ENCODE results near the gene ACOT11.
"Not testable (repeated sequence)": the region's sequence is repeated elsewhere in the genome, so short reads cannot be mapped to it uniquely, and the experiment has no call there.

ACOT11 gene

GRCh38 chr1:54608566-54609230 lies 60.7 kb downstream of the ACOT11 start:
- DNase-seq (ENCODE audit: low read depth in 2 of 2), result no peak

GRCh38 chr1:54609301-54609921 lies 61.4 kb downstream of the ACOT11 start:
- DNase-seq (ENCODE audit: low read depth in 2 of 2), result no peak

GRCh38 chr1:54610048-54610447 lies 62.0 kb downstream of the ACOT11 start:
- no peak for DNase-seq (ENCODE audit: low read depth in 2 of 2)

DNA sequence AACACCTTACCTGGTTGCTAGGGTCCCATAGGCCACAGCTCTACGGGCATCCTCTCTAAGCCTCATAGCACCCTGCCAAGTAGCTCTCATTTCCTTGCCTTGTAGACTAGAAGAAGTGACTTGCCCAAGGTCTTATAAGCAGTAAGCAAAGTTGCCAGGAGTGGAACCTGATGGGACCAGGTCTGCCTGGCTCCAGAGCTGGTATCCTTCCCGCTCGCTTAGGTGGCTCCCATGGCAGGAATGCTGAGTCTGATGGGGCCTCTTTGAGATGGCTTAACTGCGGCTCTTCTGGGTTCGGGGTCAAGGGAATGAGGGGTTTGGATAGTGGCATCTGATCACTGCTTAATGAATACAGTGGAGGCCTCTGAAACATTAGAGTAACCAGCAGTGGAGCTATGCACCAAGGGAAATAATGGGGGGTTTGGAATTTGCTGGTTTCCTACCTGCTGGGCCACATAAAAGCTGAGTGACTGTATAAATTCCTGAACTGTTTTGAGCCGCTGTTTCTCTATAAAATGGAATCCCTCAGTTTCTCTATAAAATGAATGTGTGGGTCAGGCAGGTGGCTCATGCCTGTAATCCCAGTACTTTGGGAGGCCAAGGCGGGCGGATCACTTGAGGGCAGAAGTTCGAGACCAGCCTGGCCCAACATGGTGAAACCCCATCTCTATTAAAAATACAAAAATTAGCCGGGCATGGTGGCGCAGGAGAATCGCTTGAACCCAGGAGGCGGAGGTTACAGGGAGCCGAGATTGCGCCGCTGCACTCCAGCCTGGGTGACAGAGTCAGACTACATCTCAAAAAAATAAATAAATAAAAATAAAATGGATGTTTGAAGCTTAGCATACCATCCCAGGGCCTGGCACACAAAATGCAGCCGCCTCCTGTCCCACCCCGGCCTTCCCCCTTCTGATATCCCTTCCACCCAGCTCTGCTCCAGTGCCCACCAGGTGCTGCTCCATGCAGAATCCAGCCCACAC lies 62.9 kb downstream of the ACOT11 start:
- no peak for DNase-seq (ENCODE audit: low read depth in 2 of 2)

DNA sequence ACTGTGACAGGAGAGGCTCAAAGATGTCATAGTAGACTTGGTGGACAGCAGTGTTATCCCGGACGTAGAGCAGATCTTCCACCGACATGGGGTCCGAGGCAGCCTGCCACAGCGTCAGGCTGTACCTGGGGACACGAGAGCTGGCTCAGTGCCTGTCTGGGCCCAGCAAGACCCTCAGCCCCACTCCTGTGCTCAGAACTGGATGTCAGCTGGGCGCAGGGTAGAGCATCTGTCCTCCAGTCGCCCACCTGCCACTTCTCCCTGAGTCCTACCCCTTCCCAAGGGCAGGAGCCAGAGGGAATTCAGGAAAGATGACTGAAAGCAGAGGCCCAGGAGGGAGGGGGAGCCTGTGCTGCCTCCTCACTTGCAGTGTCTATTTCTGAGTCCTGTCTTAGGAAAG lies 63.6 kb downstream of the ACOT11 start:
- DNase-seq (ENCODE audit: low read depth in 2 of 2), result no peak

DNA sequence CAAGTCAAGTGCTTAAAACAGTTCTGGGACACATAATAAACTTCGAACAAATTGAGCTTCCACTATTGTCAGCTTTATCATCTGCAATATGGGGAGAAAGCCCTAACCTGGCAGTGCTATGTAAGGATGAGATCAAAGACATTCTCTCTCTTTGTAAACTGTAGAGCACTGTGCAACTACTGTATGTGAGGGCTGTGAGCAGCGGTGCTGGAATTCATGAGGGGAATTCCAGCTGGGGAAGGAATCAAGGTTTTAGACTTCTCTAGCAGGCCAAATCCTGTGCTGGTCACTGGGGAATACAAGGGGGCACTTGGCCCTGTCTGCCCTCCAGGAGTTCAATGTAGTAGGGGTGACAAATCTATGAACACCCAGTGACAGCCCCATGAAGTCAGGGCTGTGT lies 66.0 kb downstream of the ACOT11 start:
- DNase-seq (ENCODE audit: low read depth in 2 of 2), result no peak

GRCh38 chr1:54614563-54614962 lies 66.5 kb downstream of the ACOT11 start:
- DNase-seq (ENCODE audit: low read depth in 2 of 2), result no peak

DNA sequence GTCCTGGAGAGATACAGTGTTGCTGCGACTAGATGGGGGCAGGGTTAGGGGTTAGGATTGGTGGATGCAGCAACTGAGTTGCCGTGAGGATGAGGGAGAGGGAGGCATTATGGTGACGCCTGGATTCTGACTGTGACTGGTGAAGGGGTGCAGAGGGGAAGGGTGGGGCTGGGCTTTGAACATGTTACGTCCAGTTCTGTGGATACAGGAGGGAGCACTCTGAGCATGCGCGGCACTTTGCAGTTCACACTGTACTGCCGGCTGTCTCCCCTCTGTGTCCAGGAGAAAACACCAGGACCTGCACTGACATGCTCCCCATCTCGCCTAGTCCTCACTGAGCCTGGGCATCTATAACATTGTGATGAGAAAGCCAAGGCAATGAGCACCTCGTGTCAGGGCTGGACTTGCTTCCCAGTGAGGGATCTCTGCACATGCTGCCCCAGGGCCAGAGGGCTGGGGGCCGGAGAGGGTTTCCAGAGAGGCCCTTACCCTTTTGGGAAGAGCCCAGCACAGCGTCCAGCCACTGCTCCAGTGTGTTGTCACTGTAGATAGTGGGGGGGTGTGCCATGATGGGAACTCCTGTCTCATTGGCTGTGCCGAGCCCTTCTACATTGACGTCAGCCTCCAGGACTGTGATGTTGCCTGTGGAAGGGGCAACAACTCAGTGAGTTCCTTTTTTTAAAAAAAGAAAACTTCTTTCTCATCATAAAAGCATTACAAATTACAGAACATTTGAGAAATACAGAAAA lies 67.7 kb downstream of the ACOT11 start:
- no peak for DNase-seq (ENCODE audit: low read depth in 2 of 2)

DNA sequence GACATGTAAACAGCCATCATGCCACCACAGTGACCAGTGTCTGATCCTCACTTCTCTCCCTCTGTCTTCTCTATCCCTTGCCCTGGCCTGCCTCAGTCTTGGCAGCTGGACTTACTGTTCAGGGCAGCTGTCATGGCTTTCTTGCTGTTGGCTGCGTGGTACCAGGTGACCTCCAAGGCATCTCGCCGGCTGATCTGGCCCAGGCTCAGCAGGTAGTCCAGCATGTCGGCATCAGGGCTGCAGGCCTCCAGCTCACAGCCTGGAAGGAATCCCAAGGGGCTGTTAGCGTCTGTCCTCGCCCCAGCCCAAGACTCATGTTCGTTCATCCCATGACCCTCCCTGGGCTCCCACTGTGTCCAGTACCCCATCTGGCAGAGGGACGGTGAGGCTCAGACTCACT lies 71.7 kb downstream of the ACOT11 start:
- no peak for DNase-seq (ENCODE audit: low read depth in 2 of 2)

- DNase-seq (ENCODE audit: low read depth in 2 of 2), result no peak
Measured at GRCh38 chr1:54623216-54624007, 75.4 kb downstream of the ACOT11 start, which contains the start of gene FAM151A. Gene FAM151A (minus strand): TSS chr1:54623525. CDS start chr1:54623395, 130 bp downstream.

DNA sequence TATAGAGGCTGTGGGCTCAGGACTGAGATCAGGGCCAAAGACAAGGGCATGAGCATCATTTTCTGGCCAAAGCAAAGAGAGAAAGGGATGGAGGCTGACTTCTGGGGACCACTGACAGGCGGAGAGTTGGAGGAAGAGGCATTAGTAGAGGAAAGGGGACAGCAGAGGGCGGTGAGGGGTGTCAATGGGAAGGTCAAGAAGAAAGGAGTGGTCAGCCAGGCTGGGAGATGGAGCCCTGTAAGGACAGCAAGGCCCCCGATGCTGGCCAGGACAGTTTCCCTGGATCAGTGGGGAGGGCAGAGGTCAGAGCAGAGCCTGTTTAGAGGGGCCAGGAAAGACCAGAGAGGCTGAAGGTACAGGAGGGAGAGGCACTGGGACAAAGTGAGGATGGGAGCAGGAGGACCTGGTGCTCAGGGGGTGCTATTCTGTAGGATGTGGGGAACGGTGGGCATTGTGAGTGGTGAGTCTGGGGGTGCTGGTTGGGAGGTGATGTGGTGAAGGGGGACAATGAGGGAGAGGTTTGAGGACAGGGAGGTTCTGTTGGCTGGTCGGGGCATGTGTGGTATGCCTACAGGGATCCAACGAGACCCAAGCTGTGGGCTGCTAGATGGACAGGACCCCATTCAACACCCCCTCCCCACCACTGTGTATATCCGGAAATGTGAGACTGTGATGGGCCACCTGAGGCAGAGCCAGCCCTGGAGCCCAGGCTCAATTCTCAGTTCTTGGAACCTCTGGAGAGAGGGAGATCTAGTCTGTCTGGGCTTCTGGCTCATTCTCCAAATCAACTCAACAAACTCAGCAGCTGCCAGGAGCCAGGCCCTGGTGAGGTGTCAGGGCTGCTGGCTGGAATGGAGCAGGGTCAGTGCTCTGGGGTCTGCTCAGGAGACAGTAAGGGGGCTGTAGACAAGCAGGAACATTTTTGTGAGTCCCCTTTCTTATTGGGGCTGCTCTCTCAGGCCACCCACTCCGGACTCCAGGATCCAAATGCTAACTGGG lies 76.7 kb downstream of the ACOT11 start:
- no peak for DNase-seq (ENCODE audit: low read depth in 2 of 2)

- DNase-seq (ENCODE audit: low read depth in 2 of 2), result no peak
Measured at GRCh38 chr1:54627196-54627595, 79.2 kb downstream of the ACOT11 start.

DNA sequence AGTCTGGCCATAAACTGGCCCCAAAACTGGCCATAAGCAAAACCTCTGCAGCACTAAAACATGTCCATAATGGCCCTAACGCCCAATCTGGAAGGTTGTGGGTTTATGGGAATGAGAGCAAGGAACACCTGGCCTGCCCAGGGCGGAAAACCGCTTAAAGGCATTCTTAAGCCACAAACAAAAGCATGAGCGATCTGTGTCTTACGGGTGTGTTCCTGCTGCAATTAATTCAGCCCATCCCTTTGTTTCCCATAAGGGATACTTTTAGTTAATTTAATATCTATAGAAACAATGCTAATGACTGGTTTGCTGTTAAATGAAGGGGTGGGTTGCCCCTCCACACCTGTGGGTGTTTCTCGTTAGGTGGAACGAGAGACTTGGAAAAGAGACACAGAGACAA lies 87.8 kb downstream of the ACOT11 start:
- not testable (repeated sequence) for DNase-seq (ENCODE audit: low read depth in 2 of 2)

DNA sequence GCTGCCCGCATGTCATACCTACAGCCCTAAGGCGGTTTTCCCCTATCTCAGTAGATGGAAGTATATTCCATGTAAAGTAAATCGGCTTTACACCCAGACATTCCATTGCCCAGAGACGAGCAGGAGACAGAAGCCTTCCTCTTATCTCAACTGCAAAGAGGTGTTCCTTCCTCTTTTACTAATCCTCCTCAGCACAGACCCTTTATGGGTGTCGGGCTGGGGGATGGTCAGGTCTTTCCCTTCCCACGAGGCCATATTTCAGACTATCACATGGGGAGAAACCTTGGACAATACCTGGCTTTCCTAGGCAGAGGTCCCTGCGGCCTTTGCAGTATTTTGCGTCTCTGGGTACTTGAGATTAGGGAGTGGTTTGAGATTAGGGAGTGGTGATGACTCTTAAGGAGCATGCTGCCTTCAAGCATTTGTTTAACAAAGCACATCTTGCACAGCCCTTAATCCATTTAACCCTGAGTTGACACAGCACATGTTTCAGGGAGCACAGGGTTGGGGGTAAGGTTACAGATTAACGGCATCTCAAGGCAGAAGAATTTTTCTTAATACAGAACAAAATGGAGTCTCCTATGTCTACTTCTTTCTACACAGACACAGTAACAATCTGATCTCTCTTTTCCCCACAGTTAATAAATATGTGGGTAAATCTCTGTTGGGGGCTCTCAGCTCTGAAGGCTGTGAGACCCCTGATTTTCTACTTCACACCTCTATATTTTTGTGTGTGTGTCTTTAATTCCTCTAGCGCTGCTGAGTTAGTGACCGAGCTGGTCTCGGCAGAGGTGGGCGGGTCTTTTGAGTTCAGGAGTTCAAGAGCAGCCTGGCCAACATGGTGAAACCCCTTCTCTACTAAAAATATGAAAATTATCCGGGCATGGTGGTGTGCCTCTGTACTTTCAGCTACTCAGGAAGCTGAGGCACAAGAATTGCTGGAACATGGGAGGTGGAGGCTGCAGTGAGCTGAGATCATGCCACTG lies 88.7 kb downstream of the ACOT11 start:
- DNase-seq (ENCODE audit: low read depth in 2 of 2), result not testable (repeated sequence)

DNA sequence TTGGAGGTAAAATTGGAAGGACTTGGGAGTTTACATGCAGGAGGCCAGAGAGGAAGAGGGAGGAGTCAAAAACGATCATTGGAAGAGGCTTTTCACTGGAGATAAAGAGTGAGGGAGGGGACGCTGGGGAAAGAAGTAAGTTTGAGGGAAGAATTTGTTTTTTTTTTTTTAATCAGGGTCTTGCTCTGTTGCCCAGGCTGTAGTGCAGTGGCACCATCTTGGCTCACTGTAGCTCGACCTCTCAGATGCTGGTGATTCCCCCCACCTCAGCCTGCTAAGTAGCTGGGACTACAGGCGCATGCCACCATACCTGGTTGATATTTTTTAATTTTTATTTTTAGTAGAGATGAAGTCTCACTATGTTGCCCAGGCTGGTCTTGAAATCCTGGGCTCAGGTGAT lies 92.3 kb downstream of the ACOT11 start:
- no peak for DNase-seq (ENCODE audit: low read depth in 2 of 2)

DNA sequence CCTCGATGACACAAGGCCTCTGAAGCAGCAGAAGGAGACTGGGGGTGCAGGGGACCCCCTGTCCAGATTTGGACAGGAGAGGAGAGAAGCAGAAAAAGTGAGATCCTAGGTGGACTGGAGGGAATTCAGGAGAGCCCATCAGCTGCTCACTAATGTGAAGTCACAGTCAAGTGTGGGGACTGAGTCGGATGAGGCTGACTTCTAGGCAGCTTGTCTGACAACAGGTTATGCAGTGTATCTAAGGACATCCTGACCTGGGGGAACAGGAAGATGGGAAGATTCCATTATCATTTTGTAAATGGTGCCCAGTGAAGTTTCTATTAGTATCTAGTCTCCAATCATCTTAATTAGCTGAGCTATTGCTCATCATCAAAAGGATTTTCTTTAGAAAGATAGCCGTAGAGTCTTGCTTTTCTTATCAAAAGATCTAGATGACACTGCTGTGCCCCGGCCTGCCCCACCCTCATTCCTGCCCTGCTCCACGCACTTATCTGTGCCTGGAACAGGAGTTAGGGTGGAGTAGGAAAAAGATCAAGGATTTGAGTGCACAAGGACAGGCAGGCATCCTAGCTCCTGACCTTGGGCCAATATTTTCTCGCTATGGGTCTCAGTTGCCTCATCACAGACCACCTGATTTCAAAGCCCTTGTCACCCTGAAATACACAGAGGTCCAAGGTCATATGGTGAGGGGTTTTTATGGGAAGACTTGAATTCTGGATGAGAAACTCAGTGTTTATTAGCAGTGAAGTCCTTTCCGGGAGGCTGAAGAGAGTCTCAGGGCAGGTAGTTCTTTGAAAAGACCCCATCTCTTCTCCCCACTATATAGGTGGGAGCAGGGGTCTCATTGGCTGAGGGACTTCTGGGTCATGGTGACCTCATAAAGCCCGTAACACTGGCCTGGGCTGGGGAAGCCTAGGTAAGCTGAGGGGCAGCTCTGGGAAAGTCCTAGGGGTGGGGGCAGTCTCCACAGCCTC lies 93.1 kb downstream of the ACOT11 start, which contains the start of gene MROH7:
TSS of gene MROH7 (plus strand) at position 924 of the 974 bp plus-strand sequence. CDS start 11,141 bp downstream, outside the sequence.
- no peak for DNase-seq (ENCODE audit: low read depth in 2 of 2)

- DNase-seq (ENCODE audit: low read depth in 2 of 2), result no peak
Measured at GRCh38 chr1:54643736-54644135, 95.7 kb downstream of the ACOT11 start.
